GM12873 (cell line): ENCODE results near the gene AGFG1.

ENCODE experiments used
- CTCF ChIP-seq: IDR thresholded peaks from 2 replicates; pipeline ENCODE4 v1.5.1; 2012; ENCODE audit warnings: low read depth, mild to moderate bottlenecking, moderate library complexity, low read length, control low read depth; ENCODE audit not compliant: insufficient read depth; ENCODE audit errors: missing control alignments

Gene AGFG1

GRCh38 chr2:227551836-227552235 lies 79.9 kb downstream of the AGFG1 start:
- TF ChIP-seq CTCF = no peak

GRCh38 chr2:227562581-227562980 lies 90.6 kb downstream of the AGFG1 start:
- no peak for TF ChIP-seq CTCF

GRCh38 chr2:227565080-227565479 lies 93.1 kb downstream of the AGFG1 start:
- TF ChIP-seq CTCF = no peak

- no peak for TF ChIP-seq CTCF
Observed at GRCh38 chr2:227566012-227566411, 94.1 kb downstream of the AGFG1 start.

- TF ChIP-seq CTCF = no peak
Observed at GRCh38 chr2:227568852-227569169, 96.9 kb downstream of the AGFG1 start.

- TF ChIP-seq CTCF = no peak
Observed at GRCh38 chr2:227570615-227571014, 98.7 kb downstream of the AGFG1 start.

- no peak for TF ChIP-seq CTCF
Observed at GRCh38 chr2:227576110-227576509, 104.2 kb downstream of the AGFG1 start.

GRCh38 chr2:227576812-227577211 lies 104.9 kb downstream of the AGFG1 start:
- TF ChIP-seq CTCF = no peak
